GM23338 (cell line): ENCODE measurements around the gene TRIM28.

Experiments used
- CREB1 ChIP-seq: fragments of 250-450 bp; sonication (Bioruptor Pico); IDR thresholded peaks from 2 replicates; pipeline ENCODE4 v1.5.0; 2020; ENCODE audit warnings: low read depth, mild to moderate bottlenecking, moderate library complexity
- EZH2 ChIP-seq: fragments of 200-600 bp; sonication (generic); IDR thresholded peaks from one replicate; pipeline ENCODE4 v1.8.0; 2017; ENCODE audit warnings: antibody characterized with exemption, mild to moderate bottlenecking, low read depth; ENCODE audit not compliant: unreplicated experiment
- EZH2phosphoT487 ChIP-seq: fragments of 200-600 bp; sonication (generic); IDR thresholded peaks from one replicate; pipeline ENCODE4 v1.8.1; 2018; ENCODE audit warnings: antibody characterized with exemption; ENCODE audit not compliant: unreplicated experiment
- JUNB ChIP-seq: IDR thresholded peaks from one replicate; pipeline ENCODE4 v1.6.1; 2016; ENCODE audit warnings: antibody characterized with exemption; ENCODE audit not compliant: unreplicated experiment
- POLR2AphosphoS5 ChIP-seq: IDR thresholded peaks from 2 replicates; pipeline ENCODE4 v1.6.1; 2016; ENCODE audit warnings: antibody characterized with exemption, low read depth
- STAT1 ChIP-seq: IDR thresholded peaks from one replicate; pipeline ENCODE4 v1.6.1; 2016; ENCODE audit warnings: antibody characterized with exemption; ENCODE audit not compliant: unreplicated experiment
- ZNF331 ChIP-seq: fragments of 250-450 bp; sonication (Bioruptor Pico); IDR thresholded peaks from 2 replicates; pipeline ENCODE4 v1.5.0; 2020; ENCODE audit warnings: low read depth, mild to moderate bottlenecking, moderate library complexity
- TF ChIP-seq, protein P1 (sequence below): IDR thresholded peaks from one replicate; pipeline ENCODE4 v1.6.1; 2018; ENCODE audit warnings: antibody characterized with exemption; ENCODE audit not compliant: unreplicated experiment
- TF ChIP-seq, protein P2 (sequence below), 2 experiments: fragments of 200-600 bp in 1 of 2; sonication (generic) in 1 of 2; conservative IDR thresholded peaks; 2 replicates each; pipeline versions ENCODE4 v1.5.1 to v1.6.1; 2016 to 2017; ENCODE audit warnings: antibody characterized with exemption in 2 of 2, low read depth in 2 of 2, mild to moderate bottlenecking in 2 of 2, moderate library complexity in 1 of 2
- TF ChIP-seq, protein P3 (sequence below): IDR thresholded peaks from 2 replicates; pipeline ENCODE4 v1.6.1; 2016; ENCODE audit warnings: antibody characterized with exemption

DNA sequence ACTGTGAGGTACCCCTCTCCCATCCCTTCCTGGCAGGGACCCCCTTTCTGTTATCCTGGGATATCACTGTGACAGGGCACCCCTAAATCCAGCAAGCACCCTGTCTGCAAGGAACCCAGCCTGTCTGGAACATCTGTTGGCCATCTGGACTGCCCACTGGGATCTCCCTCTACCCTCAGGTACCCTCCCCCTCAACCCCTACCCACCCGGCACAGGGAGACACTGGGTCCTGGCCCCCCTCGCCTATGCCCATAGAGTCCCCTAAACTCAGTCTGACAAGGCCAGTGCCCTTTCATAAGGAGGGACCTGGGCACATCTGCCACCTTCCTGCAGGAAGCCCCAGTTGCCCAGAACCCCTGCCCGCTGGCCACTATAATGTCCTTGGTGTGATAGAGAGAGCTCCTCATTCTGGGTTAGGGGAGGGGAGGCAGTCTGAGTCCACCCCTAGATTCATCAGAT is 29.3 kb upstream of the TRIM28 start:
- TF ChIP-seq, protein P1, sequence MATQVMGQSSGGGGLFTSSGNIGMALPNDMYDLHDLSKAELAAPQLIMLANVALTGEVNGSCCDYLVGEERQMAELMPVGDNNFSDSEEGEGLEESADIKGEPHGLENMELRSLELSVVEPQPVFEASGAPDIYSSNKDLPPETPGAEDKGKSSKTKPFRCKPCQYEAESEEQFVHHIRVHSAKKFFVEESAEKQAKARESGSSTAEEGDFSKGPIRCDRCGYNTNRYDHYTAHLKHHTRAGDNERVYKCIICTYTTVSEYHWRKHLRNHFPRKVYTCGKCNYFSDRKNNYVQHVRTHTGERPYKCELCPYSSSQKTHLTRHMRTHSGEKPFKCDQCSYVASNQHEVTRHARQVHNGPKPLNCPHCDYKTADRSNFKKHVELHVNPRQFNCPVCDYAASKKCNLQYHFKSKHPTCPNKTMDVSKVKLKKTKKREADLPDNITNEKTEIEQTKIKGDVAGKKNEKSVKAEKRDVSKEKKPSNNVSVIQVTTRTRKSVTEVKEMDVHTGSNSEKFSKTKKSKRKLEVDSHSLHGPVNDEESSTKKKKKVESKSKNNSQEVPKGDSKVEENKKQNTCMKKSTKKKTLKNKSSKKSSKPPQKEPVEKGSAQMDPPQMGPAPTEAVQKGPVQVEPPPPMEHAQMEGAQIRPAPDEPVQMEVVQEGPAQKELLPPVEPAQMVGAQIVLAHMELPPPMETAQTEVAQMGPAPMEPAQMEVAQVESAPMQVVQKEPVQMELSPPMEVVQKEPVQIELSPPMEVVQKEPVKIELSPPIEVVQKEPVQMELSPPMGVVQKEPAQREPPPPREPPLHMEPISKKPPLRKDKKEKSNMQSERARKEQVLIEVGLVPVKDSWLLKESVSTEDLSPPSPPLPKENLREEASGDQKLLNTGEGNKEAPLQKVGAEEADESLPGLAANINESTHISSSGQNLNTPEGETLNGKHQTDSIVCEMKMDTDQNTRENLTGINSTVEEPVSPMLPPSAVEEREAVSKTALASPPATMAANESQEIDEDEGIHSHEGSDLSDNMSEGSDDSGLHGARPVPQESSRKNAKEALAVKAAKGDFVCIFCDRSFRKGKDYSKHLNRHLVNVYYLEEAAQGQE = no peak
- TF ChIP-seq, protein P2, sequence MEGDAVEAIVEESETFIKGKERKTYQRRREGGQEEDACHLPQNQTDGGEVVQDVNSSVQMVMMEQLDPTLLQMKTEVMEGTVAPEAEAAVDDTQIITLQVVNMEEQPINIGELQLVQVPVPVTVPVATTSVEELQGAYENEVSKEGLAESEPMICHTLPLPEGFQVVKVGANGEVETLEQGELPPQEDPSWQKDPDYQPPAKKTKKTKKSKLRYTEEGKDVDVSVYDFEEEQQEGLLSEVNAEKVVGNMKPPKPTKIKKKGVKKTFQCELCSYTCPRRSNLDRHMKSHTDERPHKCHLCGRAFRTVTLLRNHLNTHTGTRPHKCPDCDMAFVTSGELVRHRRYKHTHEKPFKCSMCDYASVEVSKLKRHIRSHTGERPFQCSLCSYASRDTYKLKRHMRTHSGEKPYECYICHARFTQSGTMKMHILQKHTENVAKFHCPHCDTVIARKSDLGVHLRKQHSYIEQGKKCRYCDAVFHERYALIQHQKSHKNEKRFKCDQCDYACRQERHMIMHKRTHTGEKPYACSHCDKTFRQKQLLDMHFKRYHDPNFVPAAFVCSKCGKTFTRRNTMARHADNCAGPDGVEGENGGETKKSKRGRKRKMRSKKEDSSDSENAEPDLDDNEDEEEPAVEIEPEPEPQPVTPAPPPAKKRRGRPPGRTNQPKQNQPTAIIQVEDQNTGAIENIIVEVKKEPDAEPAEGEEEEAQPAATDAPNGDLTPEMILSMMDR (conservative IDR thresholded peaks at IDR 0.05; ENCODE audit: low read depth in 2 of 2) = no peak
- TF ChIP-seq JUNB (no peak), POLR2AphosphoS5 (no peak), EZH2 (no peak), EZH2phosphoT487 (no peak), CREB1 (CRISPR knock-in tag) (no peak), ZNF331 (CRISPR knock-in tag) (no peak), STAT1 (no peak)
- TF ChIP-seq, protein P3, sequence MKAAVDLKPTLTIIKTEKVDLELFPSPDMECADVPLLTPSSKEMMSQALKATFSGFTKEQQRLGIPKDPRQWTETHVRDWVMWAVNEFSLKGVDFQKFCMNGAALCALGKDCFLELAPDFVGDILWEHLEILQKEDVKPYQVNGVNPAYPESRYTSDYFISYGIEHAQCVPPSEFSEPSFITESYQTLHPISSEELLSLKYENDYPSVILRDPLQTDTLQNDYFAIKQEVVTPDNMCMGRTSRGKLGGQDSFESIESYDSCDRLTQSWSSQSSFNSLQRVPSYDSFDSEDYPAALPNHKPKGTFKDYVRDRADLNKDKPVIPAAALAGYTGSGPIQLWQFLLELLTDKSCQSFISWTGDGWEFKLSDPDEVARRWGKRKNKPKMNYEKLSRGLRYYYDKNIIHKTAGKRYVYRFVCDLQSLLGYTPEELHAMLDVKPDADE = no peak
